Peyer's patch (tissue), 4 donors: ENCODE data around the gene HOXC4. TPM values are rescaled to one million over a fixed set of nuclear protein-coding genes. Genes with fewer than 3 reads are reported as not detected.

Experiments used
- DNase-seq, 3 donors: peaks; one replicate each; pipeline ENCODE4 v3.0.0-alpha.2; 2017 to 2019
- H3K27ac ChIP-seq, 4 donors: fragments of 200-600 bp; sonication (generic); one replicate each; pipeline ENCODE4 v1.5.1; 2016 to 2019
- H3K27me3 ChIP-seq, 2 donors: fragments of 200-600 bp; sonication (generic); one replicate each; pipeline ENCODE4 v1.5.1; 2019
- H3K36me3 ChIP-seq, 3 donors: fragments of 200-600 bp; sonication (generic); one replicate each; pipeline ENCODE4 v1.5.1; 2016 to 2019
- H3K4me1 ChIP-seq, 4 donors: fragments of 200-600 bp; sonication (generic); one replicate each; pipeline ENCODE4 v1.5.1; 2016 to 2019
- H3K4me3 ChIP-seq, 4 donors: fragments of 200-600 bp; sonication (generic); 1 replicate in 3 of 4; 2 replicates in 1 of 4; pipeline ENCODE4 v1.5.1; 2016 to 2019; ENCODE audit warnings: mild to moderate bottlenecking in 1 of 4
- H3K9me3 ChIP-seq, 4 donors: fragments of 200-600 bp; sonication (generic); one replicate each; pipeline ENCODE4 v1.5.1; 2016 to 2019; ENCODE audit warnings: mild to moderate bottlenecking in 1 of 4
- POLR2A ChIP-seq, 2 donors: fragments of 450-650 bp; IDR thresholded peaks; one replicate each; pipeline ENCODE4 v1.5.1; 2017; ENCODE audit warnings: antibody characterized with exemption in 2 of 2, mild to moderate bottlenecking in 2 of 2, moderate library complexity in 2 of 2
- total RNA-seq, 4 donors: library from RNA; depleted of rRNA; stranded (reverse); fragments of >200 nt; gene quantifications; one replicate each; pipeline ENCODE4 v1.1.0, GENCODE V29; 2016
- TF ChIP-seq, protein P1 (sequence below), 6 experiments: fragments of 450-650 bp in 4 of 6; fragments of 200-600 bp in 2 of 6; sonication (generic) in 1 of 6; IDR thresholded peaks; one replicate each; pipeline ENCODE4 v1.5.1; 2017 to 2019; ENCODE audit warnings: antibody characterized with exemption in 6 of 6, mild to moderate bottlenecking in 3 of 6, moderate library complexity in 1 of 6

HOXC4 gene
- total RNA-seq, 4 donors from 2014 or later, result 1.1 to 8.3 (median 1.8) TPM

DNA sequence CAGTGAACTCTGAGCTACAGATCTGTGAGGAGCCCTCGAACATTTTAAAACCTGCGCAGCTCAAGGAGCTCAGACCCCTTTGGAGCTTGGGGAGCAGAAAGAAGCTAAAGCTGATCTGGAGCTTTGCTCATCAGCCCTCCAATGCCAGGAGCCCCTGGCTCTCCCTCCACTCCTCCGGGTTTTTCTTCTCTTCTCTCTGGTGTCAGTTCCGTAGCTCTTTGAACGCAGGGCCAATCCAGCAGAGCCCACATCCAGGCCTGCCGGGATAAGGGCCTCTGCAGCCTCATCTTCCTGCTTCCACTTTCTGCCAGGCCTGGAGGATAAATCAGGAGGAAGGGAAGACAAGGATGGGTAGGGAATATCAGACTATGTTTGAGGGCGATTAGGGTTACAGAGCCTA lies 6.0 kb downstream of the HOXC4 start:
- H3K27me3 ChIP-seq, result peaks cover 0 to 8% of the 10 kb centered on the region in 2 donors
- no peak for DNase-seq
- TF ChIP-seq, protein P1, sequence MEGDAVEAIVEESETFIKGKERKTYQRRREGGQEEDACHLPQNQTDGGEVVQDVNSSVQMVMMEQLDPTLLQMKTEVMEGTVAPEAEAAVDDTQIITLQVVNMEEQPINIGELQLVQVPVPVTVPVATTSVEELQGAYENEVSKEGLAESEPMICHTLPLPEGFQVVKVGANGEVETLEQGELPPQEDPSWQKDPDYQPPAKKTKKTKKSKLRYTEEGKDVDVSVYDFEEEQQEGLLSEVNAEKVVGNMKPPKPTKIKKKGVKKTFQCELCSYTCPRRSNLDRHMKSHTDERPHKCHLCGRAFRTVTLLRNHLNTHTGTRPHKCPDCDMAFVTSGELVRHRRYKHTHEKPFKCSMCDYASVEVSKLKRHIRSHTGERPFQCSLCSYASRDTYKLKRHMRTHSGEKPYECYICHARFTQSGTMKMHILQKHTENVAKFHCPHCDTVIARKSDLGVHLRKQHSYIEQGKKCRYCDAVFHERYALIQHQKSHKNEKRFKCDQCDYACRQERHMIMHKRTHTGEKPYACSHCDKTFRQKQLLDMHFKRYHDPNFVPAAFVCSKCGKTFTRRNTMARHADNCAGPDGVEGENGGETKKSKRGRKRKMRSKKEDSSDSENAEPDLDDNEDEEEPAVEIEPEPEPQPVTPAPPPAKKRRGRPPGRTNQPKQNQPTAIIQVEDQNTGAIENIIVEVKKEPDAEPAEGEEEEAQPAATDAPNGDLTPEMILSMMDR (IDR thresholded peaks at IDR 0.05), result no peak
- no peak for TF ChIP-seq POLR2A (IDR thresholded peaks at IDR 0.05)

DNA sequence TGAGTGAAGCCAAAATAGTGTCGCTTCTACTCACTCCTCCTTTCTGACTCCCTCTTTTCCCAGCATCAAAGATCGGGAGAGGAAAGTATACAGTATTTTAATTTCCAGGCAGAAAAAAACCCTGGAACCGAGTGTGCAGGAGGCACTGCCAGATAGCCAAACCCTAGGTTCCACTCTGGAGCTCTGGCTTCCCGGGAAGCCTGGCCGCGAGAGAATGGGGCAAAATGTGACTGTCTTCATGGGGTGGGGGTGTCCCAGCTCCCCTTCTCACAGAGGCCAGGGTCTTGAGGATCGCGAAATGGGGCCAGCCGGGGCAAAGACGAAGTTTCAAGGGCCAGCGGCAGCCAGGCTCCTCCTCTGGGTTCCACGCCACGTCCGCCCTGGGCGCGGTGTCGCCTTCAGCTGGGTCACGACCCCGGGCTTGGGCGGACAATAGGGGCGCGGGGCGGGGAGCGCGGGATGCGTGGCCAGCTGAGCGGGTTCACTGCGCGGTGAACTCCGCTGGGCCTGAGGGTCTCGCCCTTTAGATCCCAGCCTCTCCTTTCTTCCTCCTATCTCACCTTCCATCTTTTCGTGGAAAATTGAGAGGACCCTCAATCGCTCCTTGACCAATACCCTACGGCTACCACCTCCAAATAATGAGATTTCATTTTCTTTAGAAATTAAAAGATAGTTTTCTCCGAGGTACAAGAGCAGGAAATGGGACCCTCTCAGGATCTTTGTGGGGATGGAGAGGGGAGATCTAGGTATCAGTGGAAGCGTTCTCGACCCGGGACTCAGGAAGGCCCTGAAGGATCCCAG lies 6.7 kb downstream of the HOXC4 start:
- H3K36me3 ChIP-seq, result no peaks in the 10 kb centered on the region
- no peaks in the 10 kb centered on the region for H3K9me3 ChIP-seq
- H3K27me3 ChIP-seq, result peaks cover 0 to 8% of the 10 kb centered on the region in 2 donors
- no peak overlapping the region for H3K4me3 ChIP-seq
- no peak overlapping the region for H3K27ac ChIP-seq
- no peaks in the 10 kb centered on the region for H3K4me1 ChIP-seq
- no peak for DNase-seq
- TF ChIP-seq, protein P1 (IDR thresholded peaks at IDR 0.05), result no peak
- TF ChIP-seq POLR2A (IDR thresholded peaks at IDR 0.05), result no peak

More for the DNA sequence above, 6.0 kb downstream of the HOXC4 start:
- Histone ChIP-seq H3K4me3 (no peak overlapping the region), H3K27ac (no peak overlapping the region), H3K36me3 (no peaks in the 10 kb centered on the region), H3K4me1 (no peaks in the 10 kb centered on the region), H3K9me3 (no peaks in the 10 kb centered on the region)

GRCh38 chr12:54060975-54061778 lies 7.5 kb downstream of the HOXC4 start:
- no peak overlapping the region for H3K27ac ChIP-seq
- no peak for DNase-seq
- no peaks in the 10 kb centered on the region for H3K9me3 ChIP-seq
- peaks cover 0 to 8% of the 10 kb centered on the region in 2 donors for H3K27me3 ChIP-seq
- no peak overlapping the region for H3K4me3 ChIP-seq
- TF ChIP-seq, protein P1 (IDR thresholded peaks at IDR 0.05), result no peak
- no peak for TF ChIP-seq POLR2A (IDR thresholded peaks at IDR 0.05)
- no peaks in the 10 kb centered on the region for H3K4me1 ChIP-seq
- no peaks in the 10 kb centered on the region for H3K36me3 ChIP-seq

DNA sequence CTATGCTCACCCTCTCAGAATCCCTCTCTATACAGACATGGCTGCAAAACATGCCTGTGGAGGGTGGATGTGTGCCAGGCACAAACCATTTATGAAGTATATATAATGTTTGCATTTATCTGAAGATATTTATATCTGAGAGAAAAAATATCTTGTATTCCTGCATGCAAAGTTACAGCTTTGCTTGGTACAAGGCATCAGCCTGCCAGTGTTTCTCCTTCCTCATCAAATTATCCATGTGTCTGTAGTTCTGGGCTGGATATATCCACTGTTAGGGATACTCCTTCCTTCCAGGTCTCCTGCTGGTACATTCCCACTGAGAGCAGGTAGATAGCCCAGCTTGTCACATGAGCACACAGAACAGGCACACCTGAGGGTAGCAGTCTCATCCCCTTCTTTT lies 12.0 kb downstream of the HOXC4 start:
- H3K36me3 ChIP-seq, result no peaks in the 10 kb centered on the region
- no peak for DNase-seq
- no peaks in the 10 kb centered on the region for H3K4me1 ChIP-seq
- H3K27ac ChIP-seq, result no peak overlapping the region
- H3K27me3 ChIP-seq, result peaks cover 0 to 8% of the 10 kb centered on the region in 2 donors
- TF ChIP-seq, protein P1 (IDR thresholded peaks at IDR 0.05), result no peak
- TF ChIP-seq POLR2A (IDR thresholded peaks at IDR 0.05), result no peak
- H3K9me3 ChIP-seq, result no peaks in the 10 kb centered on the region
- H3K4me3 ChIP-seq, result no peak overlapping the region

DNA sequence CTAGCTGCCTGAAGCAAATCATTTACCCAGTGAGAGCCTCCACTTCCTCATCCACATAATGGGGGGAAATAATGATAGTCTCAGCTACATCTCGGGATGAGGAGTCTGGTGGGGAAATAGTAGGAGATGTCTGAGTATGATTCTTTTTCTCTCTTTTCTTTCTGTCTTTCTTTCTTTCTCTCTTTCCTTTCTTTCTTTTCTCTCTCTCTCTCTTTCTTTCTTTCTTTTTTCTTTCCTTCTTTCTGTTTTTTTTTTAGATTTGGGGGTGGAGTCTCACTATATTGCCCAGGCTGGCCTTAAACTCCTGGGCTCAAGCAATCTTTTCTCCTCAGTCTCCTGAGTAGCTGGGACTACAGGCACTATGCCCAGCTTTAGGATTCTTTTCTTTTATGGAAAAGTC lies 12.8 kb downstream of the HOXC4 start:
- no peak overlapping the region for H3K27ac ChIP-seq
- DNase-seq, result no peak
- H3K36me3 ChIP-seq, result no peaks in the 10 kb centered on the region
- TF ChIP-seq, protein P1 (IDR thresholded peaks at IDR 0.05), result no peak
- TF ChIP-seq POLR2A (IDR thresholded peaks at IDR 0.05), result no peak
- H3K27me3 ChIP-seq, result peaks cover 0 to 6% of the 10 kb centered on the region in 2 donors
- no peaks in the 10 kb centered on the region for H3K9me3 ChIP-seq
- no peaks in the 10 kb centered on the region for H3K4me1 ChIP-seq
- no peak overlapping the region for H3K4me3 ChIP-seq
